HS-5 (cell line): ENCODE results near the gene RTTN.

Experiments used
- DNase-seq: peaks from one replicate; pipeline ENCODE4 v3.0.0-alpha.2; 2012; ENCODE audit warnings: low read depth

The RTTN gene

GRCh38 chr18:70197844-70198243, 7.6 kb downstream of the RTTN start:
- no peak for DNase-seq

- DNase-seq, result no peak
Measured at GRCh38 chr18:70197026-70197425, 8.5 kb downstream of the RTTN start.

GRCh38 chr18:70195852-70196434, 9.5 kb downstream of the RTTN start:
- DNase-seq, result no peak

GRCh38 chr18:70195014-70195614, 10.4 kb downstream of the RTTN start:
- DNase-seq, result no peak

GRCh38 chr18:70194227-70194890, 11.1 kb downstream of the RTTN start:
- no peak for DNase-seq

GRCh38 chr18:70190529-70190928, 15.0 kb downstream of the RTTN start:
- DNase-seq, result no peak

GRCh38 chr18:70188113-70188512, 17.4 kb downstream of the RTTN start:
- DNase-seq, result no peak

GRCh38 chr18:70183441-70183840, 22.0 kb downstream of the RTTN start:
- no peak for DNase-seq

GRCh38 chr18:70182548-70182947, 22.9 kb downstream of the RTTN start:
- peak; percentile 24 for DNase-seq

- no peak for DNase-seq
Measured at GRCh38 chr18:70181725-70182124, 23.8 kb downstream of the RTTN start.

GRCh38 chr18:70181015-70181414, 24.5 kb downstream of the RTTN start:
- DNase-seq, result peak; percentile 63

GRCh38 chr18:70176537-70176936, 28.9 kb downstream of the RTTN start:
- DNase-seq, result no peak

GRCh38 chr18:70175216-70175615, 30.3 kb downstream of the RTTN start:
- DNase-seq, result no peak

- no peak for DNase-seq
Measured at GRCh38 chr18:70172225-70172624, 33.3 kb downstream of the RTTN start.

GRCh38 chr18:70169747-70170146, 35.7 kb downstream of the RTTN start:
- no peak for DNase-seq

GRCh38 chr18:70166668-70167067, 38.8 kb downstream of the RTTN start:
- no peak for DNase-seq

- DNase-seq, result no peak
Measured at GRCh38 chr18:70165936-70166335, 39.6 kb downstream of the RTTN start.

GRCh38 chr18:70160073-70160678, 45.3 kb downstream of the RTTN start:
- DNase-seq, result no peak

- DNase-seq, result no peak
Measured at GRCh38 chr18:70158992-70159717, 46.3 kb downstream of the RTTN start.

GRCh38 chr18:70156886-70157285, 48.6 kb downstream of the RTTN start:
- no peak for DNase-seq

- peak; percentile 61 for DNase-seq
Measured at GRCh38 chr18:70154591-70155194, 50.8 kb downstream of the RTTN start.

GRCh38 chr18:70151614-70152013, 53.9 kb downstream of the RTTN start:
- no peak for DNase-seq
